HG03135 (cell line): ENCODE measurements around the gene TRIM46.
"Not testable (repeated sequence)": the region's sequence is repeated elsewhere in the genome, so short reads cannot be mapped to it uniquely, and the experiment has no call there.

ENCODE experiments used
- ATAC-seq: cut with Tn5 transposase; IDR thresholded peaks from one replicate; pipeline ENCODE4 v1.9.1; 2021; ENCODE audit warnings: mild to moderate bottlenecking, moderate library complexity; ENCODE audit not compliant: unreplicated experiment

TRIM46 gene

DNA sequence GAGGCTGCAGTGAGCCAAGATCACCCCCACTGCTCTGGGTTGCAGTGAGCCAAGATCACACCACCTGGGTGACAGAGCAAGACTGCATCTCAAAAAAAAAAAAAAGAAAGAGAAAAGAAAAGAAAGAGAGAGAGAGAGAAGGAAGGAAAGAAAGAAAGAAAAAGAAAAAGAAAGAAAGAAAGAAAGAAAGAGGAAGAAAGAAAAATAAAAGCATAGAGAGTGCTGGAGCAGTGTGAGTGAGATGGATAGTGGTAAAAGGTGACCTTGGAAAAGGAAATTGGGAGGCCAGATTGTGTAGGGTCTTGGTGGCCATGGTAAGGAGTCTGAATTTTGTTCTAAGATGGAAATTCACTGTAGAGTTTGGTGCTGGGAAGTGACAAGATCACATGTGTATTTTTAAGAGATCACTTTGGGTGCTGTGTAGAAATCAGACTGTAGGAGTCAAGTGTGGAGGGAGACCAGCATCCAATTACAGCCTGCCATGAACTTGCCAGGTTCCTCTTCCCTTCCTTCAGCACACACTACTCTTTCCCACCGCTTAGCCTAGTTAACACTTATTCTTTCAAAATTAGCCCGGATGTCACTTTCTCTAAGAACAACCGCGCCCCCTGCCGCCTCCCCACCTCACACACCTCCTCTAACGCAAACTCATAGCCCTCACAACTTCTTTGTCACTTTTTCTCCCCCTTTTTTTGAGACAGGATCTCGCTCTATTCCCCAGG lies 52.7 kb downstream of the TRIM46 start:
- ATAC-seq: no peak

- no peak for ATAC-seq
These were observed 53.2 kb downstream of the TRIM46 start for GRCh38 chr1:155226910-155227260.

- peak; percentile 90 for ATAC-seq
These were observed 53.8 kb downstream of the TRIM46 start for GRCh38 chr1:155227261-155228095.

DNA sequence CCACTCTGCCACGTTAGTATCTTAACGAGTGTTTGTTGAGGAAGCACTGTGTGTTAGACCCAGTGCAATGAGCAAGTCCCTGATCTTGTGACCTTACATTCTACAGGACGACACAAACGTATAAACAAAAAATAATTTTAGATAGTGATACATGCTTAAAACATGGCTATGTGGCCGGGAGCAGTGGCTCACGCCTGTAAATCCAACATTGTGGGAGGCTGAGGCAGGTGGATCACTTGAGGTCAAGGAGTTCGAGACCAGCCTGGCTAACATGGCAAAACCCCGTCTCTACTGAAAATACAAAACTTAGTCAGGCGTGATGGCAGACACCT lies 54.4 kb downstream of the TRIM46 start:
- no peak for ATAC-seq

DNA sequence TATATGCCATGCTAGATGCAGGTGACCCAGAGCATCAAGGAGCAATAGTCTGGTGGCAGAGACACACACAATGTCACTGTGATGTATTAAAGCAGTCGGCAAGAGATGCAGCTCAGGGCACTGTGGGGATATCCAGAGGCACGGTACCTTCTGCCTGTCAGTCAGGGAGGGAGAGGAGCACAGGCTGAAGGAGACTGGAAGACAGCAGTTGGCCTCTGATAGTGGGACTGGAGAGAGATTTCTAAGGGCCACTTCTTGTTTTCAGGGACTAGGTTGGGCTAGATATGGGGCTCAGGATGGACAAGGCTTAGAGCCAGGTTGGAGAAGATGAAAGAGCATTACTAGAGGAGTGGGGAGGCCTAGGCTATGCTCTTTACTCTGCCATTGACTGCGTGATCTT lies 57.7 kb downstream of the TRIM46 start:
- not testable (repeated sequence) for ATAC-seq

DNA sequence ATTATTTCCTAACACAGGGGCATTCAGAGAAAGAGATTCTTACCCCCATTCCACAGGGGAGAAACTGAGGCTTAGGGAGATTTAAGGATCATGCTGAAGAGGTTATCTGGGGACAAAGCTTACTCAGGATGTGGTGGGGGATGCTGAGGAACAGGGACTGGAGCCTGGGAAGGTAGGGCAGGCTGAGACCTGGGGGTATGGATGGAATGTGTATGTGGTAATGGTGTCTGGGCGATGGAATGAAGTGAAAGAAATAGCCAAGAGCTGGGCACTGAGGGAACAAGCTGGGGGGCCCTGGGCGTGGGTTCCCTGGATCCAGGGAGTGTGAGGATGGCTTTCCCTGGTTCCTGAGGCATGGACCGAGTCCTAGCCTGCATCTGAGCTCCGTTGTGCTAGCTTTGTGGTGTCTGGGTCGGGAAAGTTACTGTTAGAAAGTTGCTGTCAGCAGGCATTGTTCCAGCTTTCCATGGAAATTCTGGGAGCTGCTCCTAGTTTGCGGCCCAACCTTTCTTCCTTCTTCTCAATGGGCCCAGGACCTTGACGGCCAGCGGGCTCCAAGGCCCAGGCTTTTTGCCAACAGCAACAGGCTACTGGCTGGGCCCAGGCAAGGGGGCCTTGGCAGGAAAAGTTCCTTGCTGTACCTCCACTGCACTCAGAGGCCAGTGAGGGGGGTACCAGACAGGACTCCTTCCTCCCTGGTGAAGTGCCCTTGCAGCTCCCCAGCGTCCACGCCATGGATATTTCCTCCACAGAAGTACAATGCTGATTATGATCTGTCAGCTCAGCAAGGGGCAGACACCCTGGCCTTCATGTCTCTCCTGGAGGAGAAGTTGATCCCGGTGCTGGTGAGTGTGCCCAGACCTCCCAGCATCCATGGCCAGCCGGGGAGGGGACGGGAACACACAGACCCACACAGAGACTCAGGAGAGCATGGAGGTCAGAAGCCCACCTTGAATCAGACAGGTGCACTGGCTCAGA lies 58.6 kb downstream of the TRIM46 start:
- ATAC-seq: not testable (repeated sequence)

GRCh38 chr1:155233502-155233901 lies 59.9 kb downstream of the TRIM46 start:
- not testable (repeated sequence) for ATAC-seq
